GM12878 (cell line): ENCODE results near the gene SYNJ2BP. TPM values are rescaled to one million over a fixed set of nuclear protein-coding genes. Genes with fewer than 3 reads are reported as not detected.
"Not testable (repeated sequence)": the region's sequence is repeated elsewhere in the genome, so short reads cannot be mapped to it uniquely, and the experiment has no call there.

Experiments used
- ATAC-seq: fragments of 200-7000 bp; cut with Tn5 transposase; 3 replicates; pipeline ENCODE4 v1.9.1; 2020; ENCODE audit warnings: mild to moderate bottlenecking, moderate library complexity
- BruUV-seq: library from RNA; stranded (reverse); fragments of 400-500 nt; replicated peaks from 2 replicates; lab custom pipeline; 2021; lab: Mats Ljungman, UMichigan
- CTCF ChIA-PET: fragments of 300-600 bp; sonication (Branson Sonifier 250); formaldehyde crosslinking; extraction: SDS; loops from one replicate; lab custom pipeline; 2021; ENCODE audit warnings: inconsistent platforms; lab: Yijun Ruan, JAX
- POLR2A ChIA-PET: fragments of 350-600 bp; formaldehyde crosslinking; extraction: SDS; loops from one replicate; lab custom pipeline; 2021; ENCODE audit warnings: inconsistent platforms; lab: Charles Lee
- RAD21 ChIA-PET: fragments of 300-600 bp; sonication (Branson Sonifier 250); formaldehyde crosslinking; loops from one replicate; lab custom pipeline; 2023; ENCODE audit warnings: antibody characterized with exemption; ENCODE audit not compliant: unreplicated experiment; lab: Charles Lee
- SMC1A ChIA-PET: fragments of 300-600 bp; sonication (Branson Sonifier 250); formaldehyde crosslinking; loops from one replicate; lab custom pipeline; 2023; ENCODE audit not compliant: unreplicated experiment, uncharacterized antibody; lab: Charles Lee
- DNase-seq: peaks from one replicate; pipeline ENCODE4 v3.0.0-alpha.2; 2011; ENCODE audit warnings: low read depth, low spot score
- FAIRE-seq: peaks from 3 replicates; lab custom pipeline; 2011; peaks lifted over from hg19 to GRCh38; lab: Jason Lieb, UNC
- H2AFZ ChIP-seq: 2 replicates; pipeline ENCODE4 v1.6.0; 2011; ENCODE audit warnings: low read depth, low read length, control low read depth; ENCODE audit not compliant: control insufficient read depth
- H3K27ac ChIP-seq: 2 replicates; pipeline ENCODE4 v1.5.1; 2011; ENCODE audit warnings: control low read depth; ENCODE audit not compliant: control insufficient read depth, insufficient read depth
- H3K27me3 ChIP-seq, 2 experiments: replicated peaks in 1 of 2; 2 replicates each; pipeline versions ENCODE4 v1.6.0 to v1.6.1; 2011; ENCODE audit warnings: low read length in 1 of 2; ENCODE audit not compliant: control insufficient read depth in 2 of 2, insufficient read depth in 2 of 2
- H3K36me3 ChIP-seq, 2 experiments: 2 replicates each; pipeline ENCODE4 v1.5.1; 2011; ENCODE audit warnings: low read length in 1 of 2; ENCODE audit not compliant: control insufficient read depth in 2 of 2, insufficient read depth in 2 of 2
- H3K4me1 ChIP-seq: 2 replicates; pipeline ENCODE4 v1.6.1; 2011; ENCODE audit warnings: mild to moderate bottlenecking, low read length, moderate library complexity, mixed read lengths; ENCODE audit not compliant: control insufficient read depth, insufficient read depth
- H3K4me2 ChIP-seq: 2 replicates; pipeline ENCODE4 v1.6.0; 2011; ENCODE audit warnings: control low read depth; ENCODE audit not compliant: control insufficient read depth, insufficient read depth
- H3K4me3 ChIP-seq: fragments of 200-600 bp; sonication (generic); 2 replicates; pipeline ENCODE4 v1.5.1; 2016
- H3K79me2 ChIP-seq: 2 replicates; pipeline ENCODE4 v1.6.0; 2011; ENCODE audit warnings: low read length; ENCODE audit not compliant: control insufficient read depth, insufficient read depth
- H3K9ac ChIP-seq: 2 replicates; pipeline ENCODE4 v1.8.0; 2011; ENCODE audit warnings: low read length, control low read depth, mixed read lengths; ENCODE audit not compliant: control insufficient read depth, insufficient read depth
- H3K9me3 ChIP-seq: replicated peaks from 3 replicates; pipeline ENCODE4 v1.5.1; 2011; ENCODE audit warnings: mild to moderate bottlenecking, low read length; ENCODE audit not compliant: control insufficient read depth, insufficient read depth
- H4K20me1 ChIP-seq: 2 replicates; pipeline ENCODE4 v1.6.0; 2011; ENCODE audit not compliant: control insufficient read depth, insufficient read depth
- ATF7 ChIP-seq: fragments of 450-650 bp; IDR thresholded peaks from 2 replicates; pipeline ENCODE4 v1.6.1; 2016; ENCODE audit warnings: low read depth, mild to moderate bottlenecking
- CBX5 ChIP-seq: sonication (generic); IDR thresholded peaks from 2 replicates; pipeline ENCODE4 v1.6.1; 2016; ENCODE audit warnings: low read depth, moderate library complexity, mild to moderate bottlenecking, inconsistent platforms
- GATAD2B ChIP-seq: fragments of 450-650 bp; conservative IDR thresholded peaks from 2 replicates; pipeline ENCODE4 v1.6.1; 2017; ENCODE audit warnings: low read depth, mild to moderate bottlenecking, moderate library complexity
- RCOR1 ChIP-seq: conservative IDR thresholded peaks from 2 replicates; pipeline ENCODE4 v1.6.1; 2012; ENCODE audit warnings: low read depth, low read length, improper control_type of control experiment
- RFX5 ChIP-seq: IDR thresholded peaks from 2 replicates; pipeline ENCODE4 v1.6.1; 2011; ENCODE audit warnings: low read depth, low read length, improper control_type of control experiment
- SMAD5 ChIP-seq: IDR thresholded peaks from 2 replicates; pipeline ENCODE4 v1.6.1; 2016; ENCODE audit warnings: antibody characterized with exemption, low read depth
- SRF ChIP-seq, 2 experiments: IDR thresholded peaks; 2 replicates each; pipeline ENCODE4 v1.6.1; 2011; ENCODE audit warnings: low read depth in 2 of 2, low read length in 2 of 2, mild to moderate bottlenecking in 1 of 2, moderate library complexity in 1 of 2
- TAF1 ChIP-seq: IDR thresholded peaks from 2 replicates; pipeline ENCODE4 v1.6.1; 2011; ENCODE audit warnings: mild to moderate bottlenecking, low read depth, low read length, borderline replicate concordance
- WGBS: methylation state at CpG from one replicate; pipeline ENCODE4 v1.1.6; 2016; ENCODE audit warnings: low lambda C conversion rate; ENCODE audit not compliant: insufficient replicate concordance, insufficient coverage; ENCODE audit errors: missing lambda C conversion rate; 5-methylcytosine and 5-hydroxymethylcytosine counted together
- in situ Hi-C: fragments of 300-500 bp; cut with MboI; formaldehyde crosslinking; loops from 9 replicates; pipeline ENCODE4 v1.14.3; 2018; ENCODE audit warnings: mixed read lengths
- intact Hi-C: fragments of 100-400 bp; cut with micrococcal nuclease; formaldehyde crosslinking; loops from one replicate; pipeline ENCODE4 v1.14.2; 2022; ENCODE audit not compliant: unreplicated experiment
- polyA plus RNA-seq, 11 experiments: library from polyadenylated mRNA; depleted of rRNA in 4 of 11; unstranded in 6 of 11; stranded (reverse) in 5 of 11; fragments of >200 nt; fragmentation: Nextera tagmentation in 4 of 11; fragmentation: Illumina TruSeq in 1 of 11; extraction: Ambion mirVana in 4 of 11; extraction: Trizol in 1 of 11; gene quantifications; 1 replicate in 1 of 11; 2 replicates in 10 of 11; pipeline versions ENCODE4 v1.2.1 to v1.2.3, GENCODE V29; 2011 to 2016; ENCODE audit warnings: inconsistent platforms in 2 of 11, missing spikeins in 2 of 11, low read depth in 1 of 11
- total RNA-seq, 4 experiments: library from RNA; depleted of rRNA in 3 of 4; stranded (reverse); fragments of >200 nt in 3 of 4; fragmentation: Illumina TruSeq in 1 of 4; extraction: Trizol in 1 of 4; gene quantifications; 2 replicates each; pipeline versions ENCODE4 v1.2.1 to v1.2.3, GENCODE V29; 2013 to 2021
- TF ChIP-seq, protein P1 (sequence below): fragments of 450-650 bp; IDR thresholded peaks from 2 replicates; pipeline ENCODE4 v1.6.1; 2017; ENCODE audit warnings: low read depth, mild to moderate bottlenecking, moderate library complexity
- TF ChIP-seq, protein P2 (sequence below): fragments of 450-650 bp; IDR thresholded peaks from 2 replicates; pipeline ENCODE4 v1.6.1; 2014; ENCODE audit warnings: mild to moderate bottlenecking

The SYNJ2BP gene
- total and polyA plus RNA-seq, 10 of the 15 experiments (the other 5 are each of a cell fraction or from before 2014, with no cell fraction given) = 8.0 to 27.5 (median 17.5) TPM

DNA sequence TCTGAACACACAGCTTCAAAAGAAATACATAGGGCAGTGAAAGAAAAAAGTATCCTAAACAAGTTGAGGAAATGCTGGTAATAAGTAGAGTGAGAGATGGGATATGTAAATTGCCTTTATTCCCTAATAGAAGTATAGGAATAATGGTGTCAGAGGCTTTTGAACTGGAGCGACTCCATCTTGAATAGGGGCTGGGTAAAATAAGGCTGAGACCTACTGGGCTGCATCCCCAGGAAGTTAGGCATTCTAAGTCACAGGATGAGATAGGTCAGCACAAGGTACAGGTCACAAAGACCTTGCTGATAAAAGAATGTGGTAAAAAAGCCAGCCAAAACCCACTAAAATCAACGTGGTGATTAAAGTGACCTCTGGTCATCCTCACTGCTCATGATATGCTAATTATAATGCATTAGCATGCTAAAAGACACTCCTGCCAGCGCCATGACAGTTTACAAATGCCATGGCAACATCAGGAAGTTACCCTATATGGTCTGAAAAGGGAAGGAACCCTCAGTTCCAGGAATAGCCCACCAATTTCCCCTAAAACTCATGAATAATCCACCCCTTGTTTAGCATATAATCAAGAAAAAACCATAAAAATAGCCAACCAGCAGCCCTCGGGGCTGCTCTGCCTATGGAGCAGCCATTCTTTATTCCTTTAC lies 2.5 kb upstream of the SYNJ2BP start:
- SMC1A ChIA-PET, RAD21 ChIA-PET, H3K4me2 ChIP-seq, DNase-seq, H3K79me2 ChIP-seq, H4K20me1 ChIP-seq, H3K9ac ChIP-seq, POLR2A ChIA-PET, H3K9me3 ChIP-seq, FAIRE-seq, H3K36me3 ChIP-seq, H2AFZ ChIP-seq, H3K4me3 ChIP-seq, ATAC-seq, H3K27ac ChIP-seq, in situ Hi-C loops, H3K4me1 ChIP-seq, CTCF ChIA-PET, H3K27me3 ChIP-seq, BruUV-seq: not testable (repeated sequence)
- peak in 1 of 2 experiments; percentile 73; a peak in 1 of 4 replicates for TF ChIP-seq SRF (IDR thresholded peaks at IDR 0.05; ENCODE audit: low read depth in 2 of 2, low read length in 2 of 2)
- WGBS = 31% methylated on average over 4 of the region's 4 CpGs
- intact Hi-C loops = loop anchor here (5.0 kb wide), 1 partner anchor 53 kb away; no protein-coding TSS in a partner anchor

DNA sequence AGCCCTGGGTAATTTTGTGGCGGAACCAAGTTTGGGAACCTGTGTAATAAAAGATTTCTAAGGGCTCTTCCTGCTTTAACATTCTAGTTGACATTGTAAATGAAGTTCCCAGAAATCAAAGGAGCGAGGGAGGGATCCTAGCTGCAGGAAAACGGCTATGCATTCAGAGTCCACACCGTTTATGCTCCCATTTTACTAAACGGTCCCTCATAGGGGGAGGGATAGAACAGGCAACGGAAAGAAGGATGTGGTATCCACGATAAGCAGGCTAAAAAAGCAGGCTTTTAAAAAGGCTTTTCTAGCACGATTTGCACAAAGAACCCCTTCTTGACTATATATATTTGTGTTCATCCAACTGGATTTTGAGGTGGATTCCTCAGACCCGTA lies 559 bp downstream of the SYNJ2BP start:
- BruUV-seq = TSS peak; percentile 63
- Histone ChIP-seq H3K4me2 (peak overlapping the region; percentile 85), H3K4me1 (no peaks in the 10 kb centered on the region), H4K20me1 (no peaks in the 10 kb centered on the region), H3K4me3 (peak overlapping the region; percentile 86), H3K9ac (peak overlapping the region; percentile 60), H3K27me3 (no peaks in the 10 kb centered on the region), H3K36me3 (no peaks in the 10 kb centered on the region), H3K9me3 (no peaks in the 10 kb centered on the region), H3K79me2 (peaks cover 2% of the 10 kb centered on the region), H2AFZ (peak overlapping the region; percentile 81), H3K27ac (no peak overlapping the region; the same call in 1 of the 2 replicates)
- peak; percentile 45 for ATAC-seq
- SMC1A ChIA-PET = interaction anchor here (0.9 to 1.9 kb wide), 3 partner anchors 57 to 182 kb away, joined by 3 to 7 read pairs (median 3); partner anchors contain the start of gene COX16
- CTCF ChIA-PET = interaction anchor here (0.6 to 1.4 kb wide), 2 partner anchors 15 to 91 kb away, joined by 3 to 7 read pairs; no protein-coding TSS in a partner anchor
- RAD21 ChIA-PET = interaction anchor here (1.0 kb wide), 1 partner anchor 57 kb away, joined by 3 read pairs; no protein-coding TSS in a partner anchor
- WGBS = 0% methylated on average over 8 of the region's 9 CpGs
- POLR2A ChIA-PET = interaction anchor here (0.5 to 1.1 kb wide), 2 partner anchors 57 to 60 kb away, joined by 4 to 6 read pairs; partner anchors contain the start of gene COX16
- no peak for DNase-seq
- in situ Hi-C loops = no loop called here
- intact Hi-C loops = loop anchor here (5.0 kb wide), 1 partner anchor 56 kb away; no protein-coding TSS in a partner anchor
- no peak for FAIRE-seq
- TF ChIP-seq RCOR1 (no peak), ATF7 (no peak), GATAD2B (no peak), RFX5 (no peak), TAF1 (no peak), CBX5 (no peak), SMAD5 (no peak)
- TF ChIP-seq, protein P1, sequence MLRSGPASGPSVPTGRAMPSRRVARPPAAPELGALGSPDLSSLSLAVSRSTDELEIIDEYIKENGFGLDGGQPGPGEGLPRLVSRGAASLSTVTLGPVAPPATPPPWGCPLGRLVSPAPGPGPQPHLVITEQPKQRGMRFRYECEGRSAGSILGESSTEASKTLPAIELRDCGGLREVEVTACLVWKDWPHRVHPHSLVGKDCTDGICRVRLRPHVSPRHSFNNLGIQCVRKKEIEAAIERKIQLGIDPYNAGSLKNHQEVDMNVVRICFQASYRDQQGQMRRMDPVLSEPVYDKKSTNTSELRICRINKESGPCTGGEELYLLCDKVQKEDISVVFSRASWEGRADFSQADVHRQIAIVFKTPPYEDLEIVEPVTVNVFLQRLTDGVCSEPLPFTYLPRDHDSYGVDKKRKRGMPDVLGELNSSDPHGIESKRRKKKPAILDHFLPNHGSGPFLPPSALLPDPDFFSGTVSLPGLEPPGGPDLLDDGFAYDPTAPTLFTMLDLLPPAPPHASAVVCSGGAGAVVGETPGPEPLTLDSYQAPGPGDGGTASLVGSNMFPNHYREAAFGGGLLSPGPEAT = no peak
- TF ChIP-seq, protein P2, sequence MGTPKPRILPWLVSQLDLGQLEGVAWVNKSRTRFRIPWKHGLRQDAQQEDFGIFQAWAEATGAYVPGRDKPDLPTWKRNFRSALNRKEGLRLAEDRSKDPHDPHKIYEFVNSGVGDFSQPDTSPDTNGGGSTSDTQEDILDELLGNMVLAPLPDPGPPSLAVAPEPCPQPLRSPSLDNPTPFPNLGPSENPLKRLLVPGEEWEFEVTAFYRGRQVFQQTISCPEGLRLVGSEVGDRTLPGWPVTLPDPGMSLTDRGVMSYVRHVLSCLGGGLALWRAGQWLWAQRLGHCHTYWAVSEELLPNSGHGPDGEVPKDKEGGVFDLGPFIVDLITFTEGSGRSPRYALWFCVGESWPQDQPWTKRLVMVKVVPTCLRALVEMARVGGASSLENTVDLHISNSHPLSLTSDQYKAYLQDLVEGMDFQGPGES = no peak
